Liver (tissue), 9 donors: ENCODE data around the gene UGT1A10. TPM values are rescaled to one million over a fixed set of nuclear protein-coding genes. Genes with fewer than 3 reads are reported as not detected.

Source experiments
- DNase-seq: peaks from one replicate; pipeline ENCODE4 v3.0.0-alpha.2; 2017; ENCODE audit warnings: low spot score
- H3K27ac ChIP-seq, 2 donors: one replicate each; pipeline ENCODE4 v1.7.0; 2013; ENCODE audit warnings: inconsistent platforms in 2 of 2, low read length in 2 of 2, control low read depth in 1 of 2, low read depth in 1 of 2, mild to moderate bottlenecking in 1 of 2
- H3K27me3 ChIP-seq, 4 donors: one replicate each; pipeline versions ENCODE4 v1.6.1 to v1.7.0; 2013; ENCODE audit warnings: low read length in 3 of 4, inconsistent platforms in 1 of 4, mild to moderate bottlenecking in 1 of 4, moderate library complexity in 1 of 4; ENCODE audit not compliant: control insufficient read depth in 4 of 4, insufficient read depth in 4 of 4
- H3K36me3 ChIP-seq, 4 donors: one replicate each; pipeline versions ENCODE4 v1.6.1 to v1.7.0; 2013; ENCODE audit warnings: low read length in 3 of 4, mild to moderate bottlenecking in 3 of 4, low read depth in 1 of 4, moderate library complexity in 1 of 4; ENCODE audit not compliant: control insufficient read depth in 4 of 4, insufficient read depth in 3 of 4
- H3K4me1 ChIP-seq, 4 donors: one replicate each; pipeline versions ENCODE4 v1.6.1 to v1.7.0; 2013; ENCODE audit warnings: low read length in 3 of 4, mild to moderate bottlenecking in 3 of 4, moderate library complexity in 1 of 4; ENCODE audit not compliant: control insufficient read depth in 4 of 4, insufficient read depth in 4 of 4
- H3K4me3 ChIP-seq, 3 donors: one replicate each; pipeline versions ENCODE4 v1.6.1 to v1.7.0; 2013; ENCODE audit warnings: low read length in 3 of 3, control low read depth in 1 of 3, low read depth in 1 of 3, mild to moderate bottlenecking in 1 of 3
- H3K9ac ChIP-seq, 2 donors: one replicate each; pipeline ENCODE4 v1.7.0; 2013; ENCODE audit warnings: low read length in 2 of 2, mild to moderate bottlenecking in 2 of 2, moderate library complexity in 2 of 2, control low read depth in 1 of 2, low read depth in 1 of 2
- H3K9me3 ChIP-seq, 4 donors: one replicate each; pipeline versions ENCODE4 v1.6.1 to v1.7.0; 2013; ENCODE audit warnings: low read length in 3 of 4; ENCODE audit not compliant: control insufficient read depth in 4 of 4
- ATF3 ChIP-seq: IDR thresholded peaks from 2 replicates; pipeline ENCODE4 v1.6.1; 2016; ENCODE audit warnings: antibody characterized with exemption
- EGR1 ChIP-seq, 2 donors: IDR thresholded peaks; 2 replicates each; pipeline ENCODE4 v1.6.1; 2016 to 2018; ENCODE audit warnings: antibody characterized with exemption in 2 of 2, low read depth in 2 of 2
- FOXA1 ChIP-seq: IDR thresholded peaks from 2 replicates; pipeline ENCODE4 v1.6.1; 2016; ENCODE audit warnings: antibody characterized with exemption
- FOXA2 ChIP-seq: IDR thresholded peaks from 2 replicates; pipeline ENCODE4 v1.6.1; 2016; ENCODE audit warnings: antibody characterized with exemption
- GABPA ChIP-seq, 2 donors: IDR thresholded peaks in 1 of 2; conservative IDR thresholded peaks in 1 of 2; 2 replicates each; pipeline ENCODE4 v1.6.1; 2016; ENCODE audit warnings: antibody characterized with exemption in 2 of 2, mild to moderate bottlenecking in 1 of 2, moderate library complexity in 1 of 2
- HNF4A ChIP-seq, 2 donors: conservative IDR thresholded peaks; 2 replicates each; pipeline ENCODE4 v1.6.1; 2016; ENCODE audit warnings: antibody characterized with exemption in 2 of 2, mild to moderate bottlenecking in 2 of 2
- HNF4G ChIP-seq: IDR thresholded peaks from 2 replicates; pipeline ENCODE4 v1.6.1; 2016; ENCODE audit warnings: antibody characterized with exemption
- JUND ChIP-seq, 2 donors: IDR thresholded peaks; 2 replicates each; pipeline ENCODE4 v1.6.1; 2016; ENCODE audit warnings: antibody characterized with exemption in 2 of 2
- NR2F2 ChIP-seq: IDR thresholded peaks from 2 replicates; pipeline ENCODE4 v1.6.1; 2016; ENCODE audit warnings: antibody characterized with exemption
- RAD21 ChIP-seq, 2 donors: IDR thresholded peaks; 2 replicates each; pipeline ENCODE4 v1.6.1; 2016; ENCODE audit warnings: antibody characterized with exemption in 2 of 2, mild to moderate bottlenecking in 2 of 2
- REST ChIP-seq: IDR thresholded peaks from 2 replicates; pipeline ENCODE4 v1.6.1; 2016; ENCODE audit warnings: antibody characterized with exemption, mild to moderate bottlenecking
- RXRA ChIP-seq, 2 donors: IDR thresholded peaks; 2 replicates each; pipeline ENCODE4 v1.6.1; 2017 to 2018; ENCODE audit warnings: antibody characterized with exemption in 2 of 2, mild to moderate bottlenecking in 1 of 2
- SP1 ChIP-seq: IDR thresholded peaks from 2 replicates; pipeline ENCODE4 v1.6.1; 2018; ENCODE audit warnings: antibody characterized with exemption, mild to moderate bottlenecking
- TAF1 ChIP-seq: conservative IDR thresholded peaks from 2 replicates; pipeline ENCODE4 v1.6.1; 2016; ENCODE audit warnings: antibody characterized with exemption, mild to moderate bottlenecking
- ZBTB33 ChIP-seq: IDR thresholded peaks from 2 replicates; pipeline ENCODE4 v1.6.1; 2016; ENCODE audit warnings: antibody characterized with exemption
- WGBS: extraction: QIAGEN DNeasy Blood & Tissue Kit; methylation state at CpG from one replicate; pipeline ENCODE4 v1.1.7; 2013; 5-methylcytosine and 5-hydroxymethylcytosine counted together
- polyA plus RNA-seq, 2 donors: library from polyadenylated mRNA; stranded (reverse) in 1 of 2; unstranded in 1 of 2; fragments of 200-250 nt in 1 of 2; fragments of >200 nt in 1 of 2; fragmentation: Nextera tagmentation in 1 of 2; extraction: Ambion mirVana in 1 of 2; gene quantifications; one replicate each; pipeline versions ENCODE4 v1.2.1 to v1.2.3, GENCODE V29; 2013 to 2015
- total RNA-seq, 2 donors: library from RNA; depleted of rRNA; stranded (reverse); fragments of >200 nt; gene quantifications; one replicate each; pipeline ENCODE4 v1.2.3, GENCODE V29; 2014
- TF ChIP-seq, protein P1 (sequence below): IDR thresholded peaks from 2 replicates; pipeline ENCODE4 v1.6.1; 2016; ENCODE audit warnings: antibody characterized with exemption
- TF ChIP-seq, protein P2 (sequence below): fragments of 150-350 bp; IDR thresholded peaks from 2 replicates; pipeline ENCODE4 v1.5.1; 2017; ENCODE audit warnings: improper control_type of control experiment, low read depth, low read length; ENCODE audit not compliant: missing input control
- donor health status: healthy.
- donor health status: healthy.
- donor health status: healthy.
- donor health status: healthy.
- donor health status: healthy.

UGT1A10 gene
- total and polyA plus RNA-seq, 4 donors = 0.08 TPM; not detected in 2

DNA sequence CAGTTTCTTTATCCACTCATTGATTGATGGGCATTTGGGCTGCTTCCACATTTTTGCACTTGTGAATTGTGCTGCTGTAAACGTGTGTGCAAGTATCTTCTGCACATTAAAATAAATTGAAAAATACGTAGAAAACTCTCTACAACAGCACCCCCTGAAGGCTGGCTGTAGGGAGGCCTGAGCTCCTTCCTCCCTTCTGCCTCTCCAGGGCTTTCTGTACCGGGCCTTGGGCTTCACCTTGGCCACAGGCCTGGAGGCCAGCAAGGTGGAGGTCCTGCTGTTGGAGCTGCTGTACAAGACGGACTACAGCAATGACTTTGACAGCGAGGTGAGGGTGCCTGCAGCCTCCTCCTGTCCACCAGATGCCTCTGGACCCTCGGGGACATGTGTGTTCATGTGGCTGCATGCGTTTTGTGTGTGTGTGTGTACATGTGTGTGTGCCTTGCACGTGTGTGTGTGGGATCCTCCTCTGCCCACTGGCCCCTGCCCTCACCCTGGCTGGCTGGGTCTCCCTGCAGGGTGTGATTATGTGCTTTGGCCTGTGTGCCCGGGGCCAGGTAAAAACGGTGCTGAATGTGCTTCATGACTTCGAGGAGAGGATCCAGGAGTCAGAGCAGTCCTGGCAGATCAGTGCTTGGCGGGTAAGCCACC lies 171.1 kb downstream of the UGT1A10 start:
- Histone ChIP-seq H3K4me1 (no peaks in the 10 kb centered on the region), H3K27ac (no peak overlapping the region), H3K36me3 (no peaks in the 10 kb centered on the region), H3K9ac (no peak overlapping the region), H3K27me3 (no peaks in the 10 kb centered on the region), H3K4me3 (no peak overlapping the region), H3K9me3 (no peaks in the 10 kb centered on the region)
- TF ChIP-seq RXRA (IDR thresholded peaks at IDR 0.05) (no peak), EGR1 (IDR thresholded peaks at IDR 0.05; ENCODE audit: low read depth in 2 of 2) (no peak), HNF4G (no peak), SP1 (no peak), NR2F2 (no peak), HNF4A (conservative IDR thresholded peaks at IDR 0.05) (no peak), GABPA (IDR thresholded peaks at IDR 0.05 in 1 of 2, conservative IDR thresholded peaks at IDR 0.05 in 1 of 2) (no peak), TAF1 (no peak), REST (no peak), JUND (IDR thresholded peaks at IDR 0.05) (no peak), ATF3 (no peak), RAD21 (IDR thresholded peaks at IDR 0.05) (no peak), ZBTB33 (no peak), FOXA1 (no peak), FOXA2 (no peak)
- TF ChIP-seq, protein P1, sequence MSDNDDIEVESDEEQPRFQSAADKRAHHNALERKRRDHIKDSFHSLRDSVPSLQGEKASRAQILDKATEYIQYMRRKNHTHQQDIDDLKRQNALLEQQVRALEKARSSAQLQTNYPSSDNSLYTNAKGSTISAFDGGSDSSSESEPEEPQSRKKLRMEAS = no peak
- TF ChIP-seq, protein P2, sequence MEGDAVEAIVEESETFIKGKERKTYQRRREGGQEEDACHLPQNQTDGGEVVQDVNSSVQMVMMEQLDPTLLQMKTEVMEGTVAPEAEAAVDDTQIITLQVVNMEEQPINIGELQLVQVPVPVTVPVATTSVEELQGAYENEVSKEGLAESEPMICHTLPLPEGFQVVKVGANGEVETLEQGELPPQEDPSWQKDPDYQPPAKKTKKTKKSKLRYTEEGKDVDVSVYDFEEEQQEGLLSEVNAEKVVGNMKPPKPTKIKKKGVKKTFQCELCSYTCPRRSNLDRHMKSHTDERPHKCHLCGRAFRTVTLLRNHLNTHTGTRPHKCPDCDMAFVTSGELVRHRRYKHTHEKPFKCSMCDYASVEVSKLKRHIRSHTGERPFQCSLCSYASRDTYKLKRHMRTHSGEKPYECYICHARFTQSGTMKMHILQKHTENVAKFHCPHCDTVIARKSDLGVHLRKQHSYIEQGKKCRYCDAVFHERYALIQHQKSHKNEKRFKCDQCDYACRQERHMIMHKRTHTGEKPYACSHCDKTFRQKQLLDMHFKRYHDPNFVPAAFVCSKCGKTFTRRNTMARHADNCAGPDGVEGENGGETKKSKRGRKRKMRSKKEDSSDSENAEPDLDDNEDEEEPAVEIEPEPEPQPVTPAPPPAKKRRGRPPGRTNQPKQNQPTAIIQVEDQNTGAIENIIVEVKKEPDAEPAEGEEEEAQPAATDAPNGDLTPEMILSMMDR = no peak
- 73% methylated on average over 12 of the region's 12 CpGs for WGBS
- peak; percentile 10 for DNase-seq
